ENCODE data around the gene HSPA12A.

DNA sequence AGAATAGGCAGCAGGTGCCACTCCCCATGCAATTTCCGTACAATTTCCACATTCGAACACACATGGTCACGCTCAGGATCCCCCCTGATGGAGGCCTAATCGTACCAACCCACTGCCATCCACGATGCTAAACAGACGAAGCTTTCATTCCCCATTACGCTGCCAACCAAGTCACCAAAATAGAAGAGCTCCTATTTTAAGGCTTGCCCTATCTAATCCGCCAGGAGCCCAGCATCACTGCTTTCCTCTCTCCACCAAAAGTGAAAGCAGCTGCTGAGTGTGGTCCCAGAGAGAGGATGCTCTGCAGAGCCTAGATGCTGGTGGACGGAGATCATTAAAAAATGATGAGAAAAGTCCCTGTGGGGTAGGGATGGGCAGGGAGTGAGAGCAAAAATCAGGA lies 43.3 kb downstream of the HSPA12A start:
- TF ChIP-seq TCF7L2 (IDR thresholded peaks at IDR 0.05; ENCODE audit: low read depth, low read length) (no peak), ZKSCAN1 (IDR thresholded peaks at IDR 0.05; ENCODE audit: low read depth, low read length) (no peak), POLR2AphosphoS5 (IDR thresholded peaks at IDR 0.05; ENCODE audit: control insufficient read depth, insufficient read depth, low read depth, low read length) (no peak), NR4A1 (CRISPR knock-in tag; IDR thresholded peaks at IDR 0.05) (no peak), NR4A1 (tag; IDR thresholded peaks at IDR 0.05) (no peak), EZH2 (IDR thresholded peaks at IDR 0.05; ENCODE audit: borderline replicate concordance, low read depth, low read length) (no peak), POLR2A (conservative IDR thresholded peaks at IDR 0.05) (no peak), ILF3 (IDR thresholded peaks at IDR 0.05; ENCODE audit: borderline replicate concordance) (no peak), MEF2A (IDR thresholded peaks at IDR 0.05; ENCODE audit: control insufficient read depth, low read depth, low read length) (no peak), ZC3H4 (CRISPR knock-in tag; IDR thresholded peaks at IDR 0.05; ENCODE audit: borderline replicate concordance) (no peak), EP300 (IDR thresholded peaks at IDR 0.05; ENCODE audit: low read length) (no peak)
- TF ChIP-seq, protein P1, sequence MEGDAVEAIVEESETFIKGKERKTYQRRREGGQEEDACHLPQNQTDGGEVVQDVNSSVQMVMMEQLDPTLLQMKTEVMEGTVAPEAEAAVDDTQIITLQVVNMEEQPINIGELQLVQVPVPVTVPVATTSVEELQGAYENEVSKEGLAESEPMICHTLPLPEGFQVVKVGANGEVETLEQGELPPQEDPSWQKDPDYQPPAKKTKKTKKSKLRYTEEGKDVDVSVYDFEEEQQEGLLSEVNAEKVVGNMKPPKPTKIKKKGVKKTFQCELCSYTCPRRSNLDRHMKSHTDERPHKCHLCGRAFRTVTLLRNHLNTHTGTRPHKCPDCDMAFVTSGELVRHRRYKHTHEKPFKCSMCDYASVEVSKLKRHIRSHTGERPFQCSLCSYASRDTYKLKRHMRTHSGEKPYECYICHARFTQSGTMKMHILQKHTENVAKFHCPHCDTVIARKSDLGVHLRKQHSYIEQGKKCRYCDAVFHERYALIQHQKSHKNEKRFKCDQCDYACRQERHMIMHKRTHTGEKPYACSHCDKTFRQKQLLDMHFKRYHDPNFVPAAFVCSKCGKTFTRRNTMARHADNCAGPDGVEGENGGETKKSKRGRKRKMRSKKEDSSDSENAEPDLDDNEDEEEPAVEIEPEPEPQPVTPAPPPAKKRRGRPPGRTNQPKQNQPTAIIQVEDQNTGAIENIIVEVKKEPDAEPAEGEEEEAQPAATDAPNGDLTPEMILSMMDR (IDR thresholded peaks at IDR 0.05 in 2 of 3, conservative IDR thresholded peaks at IDR 0.05 in 1 of 3; ENCODE audit: insufficient read depth in 2 of 3, low read depth in 1 of 3, low read length in 3 of 3), result no peak
- TF ChIP-seq, protein P2, sequence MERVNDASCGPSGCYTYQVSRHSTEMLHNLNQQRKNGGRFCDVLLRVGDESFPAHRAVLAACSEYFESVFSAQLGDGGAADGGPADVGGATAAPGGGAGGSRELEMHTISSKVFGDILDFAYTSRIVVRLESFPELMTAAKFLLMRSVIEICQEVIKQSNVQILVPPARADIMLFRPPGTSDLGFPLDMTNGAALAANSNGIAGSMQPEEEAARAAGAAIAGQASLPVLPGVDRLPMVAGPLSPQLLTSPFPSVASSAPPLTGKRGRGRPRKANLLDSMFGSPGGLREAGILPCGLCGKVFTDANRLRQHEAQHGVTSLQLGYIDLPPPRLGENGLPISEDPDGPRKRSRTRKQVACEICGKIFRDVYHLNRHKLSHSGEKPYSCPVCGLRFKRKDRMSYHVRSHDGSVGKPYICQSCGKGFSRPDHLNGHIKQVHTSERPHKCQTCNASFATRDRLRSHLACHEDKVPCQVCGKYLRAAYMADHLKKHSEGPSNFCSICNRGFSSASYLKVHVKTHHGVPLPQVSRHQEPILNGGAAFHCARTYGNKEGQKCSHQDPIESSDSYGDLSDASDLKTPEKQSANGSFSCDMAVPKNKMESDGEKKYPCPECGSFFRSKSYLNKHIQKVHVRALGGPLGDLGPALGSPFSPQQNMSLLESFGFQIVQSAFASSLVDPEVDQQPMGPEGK (CRISPR knock-in tag; IDR thresholded peaks at IDR 0.05; ENCODE audit: borderline replicate concordance), result no peak
- TF ChIP-seq, protein P3, sequence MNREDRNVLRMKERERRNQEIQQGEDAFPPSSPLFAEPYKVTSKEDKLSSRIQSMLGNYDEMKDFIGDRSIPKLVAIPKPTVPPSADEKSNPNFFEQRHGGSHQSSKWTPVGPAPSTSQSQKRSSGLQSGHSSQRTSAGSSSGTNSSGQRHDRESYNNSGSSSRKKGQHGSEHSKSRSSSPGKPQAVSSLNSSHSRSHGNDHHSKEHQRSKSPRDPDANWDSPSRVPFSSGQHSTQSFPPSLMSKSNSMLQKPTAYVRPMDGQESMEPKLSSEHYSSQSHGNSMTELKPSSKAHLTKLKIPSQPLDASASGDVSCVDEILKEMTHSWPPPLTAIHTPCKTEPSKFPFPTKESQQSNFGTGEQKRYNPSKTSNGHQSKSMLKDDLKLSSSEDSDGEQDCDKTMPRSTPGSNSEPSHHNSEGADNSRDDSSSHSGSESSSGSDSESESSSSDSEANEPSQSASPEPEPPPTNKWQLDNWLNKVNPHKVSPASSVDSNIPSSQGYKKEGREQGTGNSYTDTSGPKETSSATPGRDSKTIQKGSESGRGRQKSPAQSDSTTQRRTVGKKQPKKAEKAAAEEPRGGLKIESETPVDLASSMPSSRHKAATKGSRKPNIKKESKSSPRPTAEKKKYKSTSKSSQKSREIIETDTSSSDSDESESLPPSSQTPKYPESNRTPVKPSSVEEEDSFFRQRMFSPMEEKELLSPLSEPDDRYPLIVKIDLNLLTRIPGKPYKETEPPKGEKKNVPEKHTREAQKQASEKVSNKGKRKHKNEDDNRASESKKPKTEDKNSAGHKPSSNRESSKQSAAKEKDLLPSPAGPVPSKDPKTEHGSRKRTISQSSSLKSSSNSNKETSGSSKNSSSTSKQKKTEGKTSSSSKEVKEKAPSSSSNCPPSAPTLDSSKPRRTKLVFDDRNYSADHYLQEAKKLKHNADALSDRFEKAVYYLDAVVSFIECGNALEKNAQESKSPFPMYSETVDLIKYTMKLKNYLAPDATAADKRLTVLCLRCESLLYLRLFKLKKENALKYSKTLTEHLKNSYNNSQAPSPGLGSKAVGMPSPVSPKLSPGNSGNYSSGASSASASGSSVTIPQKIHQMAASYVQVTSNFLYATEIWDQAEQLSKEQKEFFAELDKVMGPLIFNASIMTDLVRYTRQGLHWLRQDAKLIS (CRISPR knock-in tag; IDR thresholded peaks at IDR 0.05), result no peak
- TF ChIP-seq, protein P4, sequence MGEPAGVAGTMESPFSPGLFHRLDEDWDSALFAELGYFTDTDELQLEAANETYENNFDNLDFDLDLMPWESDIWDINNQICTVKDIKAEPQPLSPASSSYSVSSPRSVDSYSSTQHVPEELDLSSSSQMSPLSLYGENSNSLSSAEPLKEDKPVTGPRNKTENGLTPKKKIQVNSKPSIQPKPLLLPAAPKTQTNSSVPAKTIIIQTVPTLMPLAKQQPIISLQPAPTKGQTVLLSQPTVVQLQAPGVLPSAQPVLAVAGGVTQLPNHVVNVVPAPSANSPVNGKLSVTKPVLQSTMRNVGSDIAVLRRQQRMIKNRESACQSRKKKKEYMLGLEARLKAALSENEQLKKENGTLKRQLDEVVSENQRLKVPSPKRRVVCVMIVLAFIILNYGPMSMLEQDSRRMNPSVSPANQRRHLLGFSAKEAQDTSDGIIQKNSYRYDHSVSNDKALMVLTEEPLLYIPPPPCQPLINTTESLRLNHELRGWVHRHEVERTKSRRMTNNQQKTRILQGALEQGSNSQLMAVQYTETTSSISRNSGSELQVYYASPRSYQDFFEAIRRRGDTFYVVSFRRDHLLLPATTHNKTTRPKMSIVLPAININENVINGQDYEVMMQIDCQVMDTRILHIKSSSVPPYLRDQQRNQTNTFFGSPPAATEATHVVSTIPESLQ (CRISPR knock-in tag; IDR thresholded peaks at IDR 0.05), result no peak

All from K562 (cell line).